Stomach (tissue), 9 donors: Measurements from ENCODE around the gene HEPACAM. TPM values are rescaled to one million over a fixed set of nuclear protein-coding genes. Genes with fewer than 3 reads are reported as not detected.

Experiments
- DNase-seq, 2 donors: peaks; one replicate each; pipeline versions ENCODE4 v3.0.0 to v3.0.0-alpha.2; 2013 to 2019
- H3K27ac ChIP-seq, 5 donors: fragments of 200-600 bp in 4 of 5; sonication (generic) in 4 of 5; one replicate each; pipeline ENCODE4 v1.5.1; 2013 to 2019; ENCODE audit warnings: mild to moderate bottlenecking in 1 of 5, moderate library complexity in 1 of 5
- H3K27me3 ChIP-seq, 3 donors: fragments of 200-600 bp; sonication (generic); one replicate each; pipeline ENCODE4 v1.5.1; 2017 to 2019; ENCODE audit warnings: mixed run types in 1 of 3
- H3K36me3 ChIP-seq, 4 donors: fragments of 200-600 bp; sonication (generic); 1 replicate in 3 of 4; 2 replicates in 1 of 4; pipeline ENCODE4 v1.5.1; 2016 to 2019
- H3K4me1 ChIP-seq, 4 donors: fragments of 200-600 bp; sonication (generic); one replicate each; pipeline ENCODE4 v1.5.1; 2016 to 2019
- H3K4me3 ChIP-seq, 4 donors: fragments of 200-600 bp; sonication (generic) in 3 of 4; one replicate each; pipeline ENCODE4 v1.5.1; 2016 to 2019; ENCODE audit warnings: mild to moderate bottlenecking in 1 of 4
- H3K9me3 ChIP-seq, 4 donors: fragments of 200-600 bp; sonication (generic); one replicate each; pipeline ENCODE4 v1.5.1; 2016 to 2019
- CTCF ChIP-seq, 7 experiments: fragments of 450-650 bp in 4 of 7; fragments of 200-600 bp in 3 of 7; sonication (generic) in 3 of 7; IDR thresholded peaks; one replicate each; pipeline ENCODE4 v1.5.1; 2016 to 2019; ENCODE audit warnings: antibody characterized with exemption in 7 of 7, control low read depth in 2 of 7, mild to moderate bottlenecking in 1 of 7
- EP300 ChIP-seq: sonication (generic); formaldehyde crosslinking; IDR thresholded peaks from one replicate; pipeline ENCODE4 v1.6.1; 2017; ENCODE audit warnings: antibody characterized with exemption
- POLR2A ChIP-seq, 4 donors: fragments of 450-650 bp; IDR thresholded peaks; one replicate each; pipeline ENCODE4 v1.6.1; 2016; ENCODE audit warnings: antibody characterized with exemption in 4 of 4, control low read depth in 2 of 4, mild to moderate bottlenecking in 1 of 4, moderate library complexity in 1 of 4
- POLR2AphosphoS5 ChIP-seq, 3 donors: sonication (generic); formaldehyde crosslinking; IDR thresholded peaks; one replicate each; pipeline ENCODE4 v1.6.1; 2016; ENCODE audit warnings: antibody characterized with exemption in 3 of 3
- WGBS, 5 donors: extraction: QIAGEN DNeasy Blood & Tissue Kit in 3 of 5; methylation state at CpG; one replicate each; pipeline versions ENCODE4 v1.1.5 to v1.1.7; 2013 to 2018; 5-methylcytosine and 5-hydroxymethylcytosine counted together
- intact Hi-C: fragments of 100-400 bp; cut with DNase I; formaldehyde crosslinking; loops from one replicate; pipeline ENCODE4 v1.15.1; 2023; ENCODE audit warnings: low total_unique reads
- polyA plus RNA-seq, 3 donors: library from polyadenylated mRNA; stranded (reverse); fragments of 200-250 nt; gene quantifications; one replicate each; pipeline ENCODE4 v1.2.3, GENCODE V29; 2013
- total RNA-seq, 5 donors: library from RNA; depleted of rRNA; stranded (reverse); fragments of >200 nt; gene quantifications; one replicate each; pipeline versions ENCODE4 v1.1.0 to v1.2.3, GENCODE V29; 2014 to 2016
- donor health status: healthy with polysubstance abuse.
- donor health status: Bipolar disorder and iron deficiency.
- donor health status: healthy.

HEPACAM gene
- total and polyA plus RNA-seq, 8 donors, result 0.10 TPM; not detected in 7

DNA sequence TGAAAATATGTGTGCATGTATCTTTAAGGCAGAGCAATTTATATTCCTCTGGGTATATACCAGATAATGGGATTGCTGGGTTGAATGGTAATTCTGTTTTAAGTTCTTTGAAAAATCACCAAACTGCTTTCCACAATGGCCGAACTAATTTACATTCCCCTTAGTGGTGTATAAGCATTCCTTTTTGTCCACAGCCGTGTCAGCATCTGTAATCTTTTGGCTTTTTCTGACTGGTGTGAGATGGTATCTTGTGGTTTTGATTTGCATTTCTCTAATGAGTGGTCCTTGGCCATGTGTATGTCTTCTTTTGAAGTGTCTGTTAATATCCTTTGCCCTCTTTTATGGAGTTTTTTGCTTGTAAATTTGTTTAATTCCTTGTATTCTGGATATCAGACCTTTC, 42.5 kb upstream of the HEPACAM start:
- no peaks in the 10 kb centered on the region for H3K27me3 ChIP-seq
- no peak for DNase-seq
- intact Hi-C loops, result no loop called here
- H3K4me3 ChIP-seq, result no peak overlapping the region
- no peaks in the 10 kb centered on the region for H3K4me1 ChIP-seq
- no peak overlapping the region for H3K27ac ChIP-seq
- TF ChIP-seq CTCF (IDR thresholded peaks at IDR 0.05), result no peak
- no peak for TF ChIP-seq EP300
- no peak for TF ChIP-seq POLR2A (IDR thresholded peaks at IDR 0.05)
- no peak for TF ChIP-seq POLR2AphosphoS5 (IDR thresholded peaks at IDR 0.05)
- peaks cover 0 to 18% (median 9%) of the 10 kb centered on the region in 4 donors for H3K9me3 ChIP-seq
- peaks cover 0 to 17% (median 3%) of the 10 kb centered on the region in 4 donors for H3K36me3 ChIP-seq
- WGBS, 5 donors, result 84 to 99% (median 94%) methylated on average over 2 of the region's 2 CpGs

- WGBS, 5 donors, result 78 to 90% (median 83%) methylated on average over 2 of the region's 2 CpGs
- Histone ChIP-seq H3K27me3 (no peaks in the 10 kb centered on the region), H3K36me3 (peaks cover 0 to 10% (median 3%) of the 10 kb centered on the region in 4 donors), H3K4me1 (no peaks in the 10 kb centered on the region), H3K27ac (no peak overlapping the region), H3K9me3 (peaks cover 0 to 16% (median 5%) of the 10 kb centered on the region in 4 donors), H3K4me3 (no peak overlapping the region)
- TF ChIP-seq POLR2A (IDR thresholded peaks at IDR 0.05) (no peak), POLR2AphosphoS5 (IDR thresholded peaks at IDR 0.05) (no peak), CTCF (IDR thresholded peaks at IDR 0.05) (no peak), EP300 (no peak)
- intact Hi-C loops, result no loop called here
- no peak for DNase-seq
Observed at GRCh38 chr11:124977006-124977405, 41.2 kb upstream of the HEPACAM start.

DNA sequence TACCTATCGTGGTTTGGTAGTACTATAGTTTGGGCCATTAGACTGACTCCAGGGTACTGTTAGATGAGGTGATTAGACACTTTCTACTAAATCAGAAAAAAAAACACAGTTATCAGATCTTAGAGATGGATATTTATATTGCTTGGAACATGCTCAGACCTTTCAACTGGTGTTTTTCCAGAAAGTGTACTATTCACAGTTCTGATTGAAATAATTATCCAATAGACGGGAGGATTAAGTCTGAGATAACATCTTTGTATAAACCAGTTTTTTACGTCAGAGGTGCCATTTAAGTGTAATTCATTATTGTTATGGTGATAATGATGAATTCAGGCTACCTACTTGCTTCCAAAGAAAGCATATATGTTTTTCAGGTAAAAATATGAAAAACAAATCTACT, 40.7 kb upstream of the HEPACAM start:
- Histone ChIP-seq H3K4me3 (no peak overlapping the region), H3K4me1 (no peaks in the 10 kb centered on the region), H3K36me3 (peaks cover 0 to 5% (median under 1%) of the 10 kb centered on the region in 4 donors), H3K27me3 (no peaks in the 10 kb centered on the region), H3K27ac (no peak overlapping the region), H3K9me3 (peaks cover 0 to 11% (median 2%) of the 10 kb centered on the region in 4 donors)
- TF ChIP-seq EP300, result no peak
- no peak for TF ChIP-seq CTCF (IDR thresholded peaks at IDR 0.05)
- TF ChIP-seq POLR2A (IDR thresholded peaks at IDR 0.05), result no peak
- TF ChIP-seq POLR2AphosphoS5 (IDR thresholded peaks at IDR 0.05), result no peak
- 87 to 96% (median 93%) methylated on average over 3 of the region's 3 CpGs for WGBS, 5 donors
- DNase-seq, result no peak
- intact Hi-C loops, result no loop called here

GRCh38 chr11:124971810-124972209, 36.0 kb upstream of the HEPACAM start:
- WGBS, 5 donors, result 37 to 68% (median 51%) methylated on average over 2 of the region's 2 CpGs
- no peaks in the 10 kb centered on the region for H3K4me1 ChIP-seq
- H3K36me3 ChIP-seq, result no peaks in the 10 kb centered on the region
- no peak overlapping the region for H3K4me3 ChIP-seq
- H3K27ac ChIP-seq, result no peak overlapping the region
- intact Hi-C loops, result no loop called here
- no peaks in the 10 kb centered on the region for H3K9me3 ChIP-seq
- H3K27me3 ChIP-seq, result no peaks in the 10 kb centered on the region
- DNase-seq, result no peak
- TF ChIP-seq CTCF (IDR thresholded peaks at IDR 0.05), result no peak
- no peak for TF ChIP-seq POLR2AphosphoS5 (IDR thresholded peaks at IDR 0.05)
- TF ChIP-seq EP300, result no peak
- no peak for TF ChIP-seq POLR2A (IDR thresholded peaks at IDR 0.05)
